D341Med (cell line): ENCODE measurements around the gene BBOX1.
"Not testable (repeated sequence)": the region's sequence is repeated elsewhere in the genome, so short reads cannot be mapped to it uniquely, and the experiment has no call there.

Experiments
- DNase-seq: peaks from one replicate; pipeline ENCODE4 v3.0.0; 2012; ENCODE audit warnings: low spot score

The BBOX1 gene

DNA sequence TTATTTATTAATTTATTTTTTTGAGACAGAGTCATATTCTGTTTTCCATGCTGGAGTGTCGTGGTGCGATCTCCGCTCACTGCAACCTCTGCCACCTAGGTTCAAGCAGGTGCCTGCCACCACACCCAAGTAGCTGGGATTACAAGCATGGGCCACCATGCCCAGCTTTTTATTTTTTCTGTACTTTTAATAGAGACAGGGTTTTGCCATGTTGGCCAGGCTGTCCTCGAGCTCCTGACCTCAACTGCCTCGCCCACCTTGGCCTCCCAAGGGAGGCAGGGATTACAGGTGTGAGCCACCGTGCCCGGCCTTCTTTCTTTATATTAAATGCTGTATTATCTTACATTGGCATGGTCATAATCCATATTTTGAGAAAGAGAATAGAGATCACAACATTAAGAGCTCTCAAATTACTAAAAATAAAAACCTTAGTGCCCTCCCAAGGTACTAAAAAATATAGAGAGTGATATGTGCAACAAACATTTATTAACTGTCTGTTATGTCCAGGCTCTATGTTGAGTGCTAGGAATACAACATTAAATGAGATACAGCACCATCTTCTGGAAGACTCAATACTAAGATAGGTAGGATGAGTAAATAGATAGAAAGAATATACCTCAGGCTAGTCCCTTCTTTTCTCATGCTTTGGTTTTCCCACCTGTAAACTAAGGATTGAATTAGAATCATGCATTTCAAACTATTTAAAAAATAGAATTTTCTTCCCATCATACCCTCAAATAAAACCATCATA, 84.1 kb downstream of the BBOX1 start:
- peak; percentile 20 for DNase-seq

DNA sequence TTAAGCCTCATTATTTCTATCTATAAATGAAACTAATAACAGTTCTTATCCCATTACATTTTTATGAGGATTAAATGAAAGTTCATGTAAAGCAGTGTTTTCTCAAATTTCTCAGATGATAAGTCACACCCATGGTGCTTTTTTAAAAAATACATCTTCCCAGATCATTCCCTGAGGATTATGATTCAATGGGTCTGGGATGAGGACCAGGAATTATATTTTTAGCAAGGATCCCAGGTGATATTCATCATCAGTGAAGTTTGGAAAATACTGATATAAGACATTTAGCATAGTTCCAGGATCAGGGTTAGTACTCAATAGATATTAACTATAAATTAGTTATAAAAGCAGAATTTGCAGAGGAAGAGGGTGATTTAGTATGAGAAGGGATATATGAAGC, 89.1 kb downstream of the BBOX1 start:
- DNase-seq = no peak

DNA sequence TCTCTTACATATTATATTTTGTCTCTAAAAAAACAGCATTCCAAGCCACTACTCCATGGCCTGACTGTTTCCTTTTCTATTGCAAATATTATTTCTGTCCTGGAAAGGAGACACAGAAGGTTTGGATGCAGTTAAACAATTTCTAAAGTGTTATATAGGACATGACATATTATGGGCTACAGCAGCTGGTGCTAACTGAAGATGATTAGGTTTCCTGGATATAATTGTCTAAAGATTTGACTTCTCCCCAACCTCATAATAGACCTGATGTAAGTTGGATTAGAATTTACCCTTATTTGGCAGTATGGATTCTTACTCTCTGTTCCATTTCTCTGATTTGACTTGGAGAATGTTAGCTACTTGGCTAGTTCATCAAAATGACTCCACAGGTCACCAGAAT, 90.2 kb downstream of the BBOX1 start:
- no peak for DNase-seq

DNA sequence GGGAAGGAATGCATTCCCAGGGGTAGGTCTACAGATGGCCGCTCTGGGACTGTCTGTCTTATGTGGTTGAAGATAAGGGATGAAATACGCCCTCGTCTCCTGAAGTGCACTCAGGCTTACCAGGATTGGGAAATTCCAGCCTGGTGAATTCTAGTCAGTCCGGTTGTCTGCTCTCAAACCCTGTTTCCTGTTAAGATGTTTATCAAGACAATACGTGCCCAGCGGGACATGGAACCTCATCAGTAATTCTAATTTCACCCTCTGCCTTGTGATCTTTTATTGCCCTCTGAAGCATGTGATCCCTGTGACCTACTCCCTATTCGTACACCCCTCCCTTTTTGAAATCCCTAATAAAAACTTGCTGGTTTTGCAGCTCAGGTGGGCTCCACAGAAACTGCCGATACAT, 95.3 kb downstream of the BBOX1 start:
- not testable (repeated sequence) for DNase-seq

DNA sequence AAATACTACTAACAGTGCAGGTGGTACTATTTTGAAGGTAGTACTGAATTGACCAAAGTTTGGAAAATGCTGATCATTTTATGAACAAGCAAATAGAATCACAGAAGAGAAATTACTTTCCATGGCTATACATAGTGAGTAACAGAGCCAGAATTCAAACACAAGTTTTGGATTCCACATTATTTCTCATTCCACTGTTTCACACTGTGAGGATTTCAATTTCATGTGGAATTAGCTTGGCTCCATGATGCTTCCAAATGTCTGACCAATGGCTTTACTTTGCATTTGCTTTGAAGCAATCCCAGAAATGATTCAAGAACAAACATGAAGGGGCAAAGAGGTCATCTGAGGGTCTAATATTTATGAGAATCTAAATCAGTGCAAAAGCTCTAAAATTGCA, 98.1 kb downstream of the BBOX1 start:
- no peak for DNase-seq

DNA sequence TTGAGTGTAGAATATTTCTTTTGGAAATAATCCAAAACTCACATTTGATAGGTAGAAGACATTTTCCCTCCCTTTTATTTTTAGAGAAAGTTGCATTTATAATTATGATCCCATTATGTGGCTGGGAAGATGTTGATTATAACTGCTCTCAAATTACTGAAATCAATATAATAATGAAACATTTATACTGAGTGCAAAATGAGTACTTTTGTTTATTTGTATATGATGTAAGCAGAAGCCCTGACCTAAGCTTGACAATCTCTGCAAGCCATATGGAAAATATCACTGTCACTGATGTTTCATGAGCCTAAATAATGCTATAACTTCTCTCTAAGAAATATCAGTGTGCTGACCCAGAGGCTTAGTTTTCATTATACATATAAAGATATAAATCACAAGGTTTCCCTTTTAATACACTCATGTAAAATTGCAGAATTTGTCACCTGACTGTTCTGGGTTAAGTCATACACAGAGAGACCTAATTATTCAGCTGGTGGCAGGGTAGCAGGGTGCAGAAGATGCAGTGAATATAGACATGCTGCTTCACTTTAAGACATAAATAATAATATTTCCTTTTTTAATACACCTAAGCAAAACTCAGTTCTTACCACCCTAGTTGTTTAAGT, 99.2 kb downstream of the BBOX1 start:
- DNase-seq = no peak

DNA sequence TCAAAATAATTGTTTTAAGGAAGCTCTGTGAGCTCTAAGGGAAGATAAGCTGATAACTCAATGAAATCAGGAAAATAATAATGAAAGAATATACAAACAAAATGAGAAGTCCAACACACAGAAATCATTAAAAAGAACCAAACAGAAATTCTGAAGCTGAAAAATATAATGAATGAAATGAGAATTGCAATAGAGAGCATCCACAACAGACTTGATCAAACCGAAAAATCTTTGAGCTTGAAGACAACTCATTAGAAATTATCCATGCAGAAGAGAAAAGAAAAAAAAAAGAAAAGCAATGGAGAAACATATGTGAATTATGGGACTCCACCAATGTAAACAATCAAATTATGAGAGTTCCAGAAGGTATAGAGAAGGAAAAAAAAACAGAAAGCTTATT, 101.0 kb downstream of the BBOX1 start:
- DNase-seq = no peak

DNA sequence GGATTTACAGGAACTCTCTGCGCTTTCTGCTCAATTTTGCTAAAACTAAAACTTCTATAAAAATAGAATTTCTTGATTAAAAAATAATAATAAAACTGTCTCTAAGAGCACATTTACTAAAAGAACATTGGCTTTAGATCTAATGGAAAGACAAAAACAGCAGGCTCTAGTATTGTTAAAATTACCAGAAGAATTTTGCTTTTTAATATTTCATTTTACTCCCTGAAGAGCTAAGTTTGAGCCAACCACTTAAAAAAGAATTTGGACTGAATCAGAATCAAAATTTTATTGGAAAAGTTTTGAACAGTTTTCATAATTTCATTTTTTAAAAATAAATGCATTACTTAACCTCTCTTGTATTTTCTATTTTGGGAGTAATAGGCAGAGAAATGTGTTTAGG, 107.3 kb downstream of the BBOX1 start:
- DNase-seq = no peak

DNA sequence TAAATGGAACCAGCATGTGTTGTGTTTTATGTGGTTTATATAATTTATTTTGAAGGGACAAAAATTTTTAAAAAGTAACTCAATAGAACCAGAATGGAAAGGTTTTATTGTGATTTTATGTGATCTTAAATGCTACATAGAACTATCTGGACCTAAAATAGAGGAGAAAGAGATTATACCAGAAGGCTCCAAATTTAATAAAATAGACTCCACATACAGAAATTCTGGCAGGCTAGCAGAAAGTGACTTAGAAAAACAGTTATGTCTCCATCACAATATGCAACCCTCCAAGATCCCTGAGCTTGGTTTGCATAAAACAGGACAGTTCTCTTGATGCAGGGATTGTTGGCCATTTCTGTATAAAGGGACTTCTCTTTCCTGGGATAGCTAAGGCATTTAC, 107.9 kb downstream of the BBOX1 start:
- DNase-seq = no peak

DNA sequence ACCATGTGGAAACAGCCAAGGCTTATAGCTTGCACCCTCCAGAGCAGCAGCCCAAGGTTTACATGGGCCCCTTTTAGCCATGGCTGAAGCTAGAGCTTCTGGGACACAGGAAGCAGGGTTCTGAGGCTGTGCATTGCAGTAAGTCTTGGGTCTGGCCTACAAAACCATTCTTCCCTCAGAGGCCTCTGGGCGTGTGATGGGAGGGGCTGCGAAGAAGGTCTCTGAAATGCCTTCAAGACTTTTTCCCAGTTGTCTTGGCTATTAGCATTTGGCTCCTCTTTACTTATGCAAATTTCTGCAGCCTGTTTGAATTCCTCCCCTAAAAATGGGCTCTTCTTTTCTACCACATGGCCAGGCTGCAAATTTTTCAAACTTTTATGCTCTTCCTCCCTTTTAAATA, 109.5 kb downstream of the BBOX1 start:
- DNase-seq = no peak

DNA sequence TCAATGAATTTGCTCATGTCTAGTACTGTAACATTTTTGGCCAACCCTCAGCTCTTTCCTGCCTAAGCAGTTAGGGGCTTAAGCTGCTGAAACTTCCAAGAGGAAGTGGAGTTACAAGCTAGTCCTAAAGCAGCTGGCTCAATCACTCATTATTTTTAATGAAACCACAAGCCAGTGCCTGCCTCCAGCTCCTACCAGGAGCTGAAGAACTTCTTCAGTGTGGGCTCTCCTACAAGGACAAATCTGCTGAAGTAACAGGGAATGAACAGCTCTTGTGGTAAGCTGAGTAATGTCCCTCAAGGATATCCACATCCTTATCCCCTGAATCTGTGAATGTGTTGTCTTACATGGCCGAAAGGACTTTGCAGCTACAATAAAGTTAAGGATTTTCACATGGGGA, 112.5 kb downstream of the BBOX1 start:
- DNase-seq = no peak

DNA sequence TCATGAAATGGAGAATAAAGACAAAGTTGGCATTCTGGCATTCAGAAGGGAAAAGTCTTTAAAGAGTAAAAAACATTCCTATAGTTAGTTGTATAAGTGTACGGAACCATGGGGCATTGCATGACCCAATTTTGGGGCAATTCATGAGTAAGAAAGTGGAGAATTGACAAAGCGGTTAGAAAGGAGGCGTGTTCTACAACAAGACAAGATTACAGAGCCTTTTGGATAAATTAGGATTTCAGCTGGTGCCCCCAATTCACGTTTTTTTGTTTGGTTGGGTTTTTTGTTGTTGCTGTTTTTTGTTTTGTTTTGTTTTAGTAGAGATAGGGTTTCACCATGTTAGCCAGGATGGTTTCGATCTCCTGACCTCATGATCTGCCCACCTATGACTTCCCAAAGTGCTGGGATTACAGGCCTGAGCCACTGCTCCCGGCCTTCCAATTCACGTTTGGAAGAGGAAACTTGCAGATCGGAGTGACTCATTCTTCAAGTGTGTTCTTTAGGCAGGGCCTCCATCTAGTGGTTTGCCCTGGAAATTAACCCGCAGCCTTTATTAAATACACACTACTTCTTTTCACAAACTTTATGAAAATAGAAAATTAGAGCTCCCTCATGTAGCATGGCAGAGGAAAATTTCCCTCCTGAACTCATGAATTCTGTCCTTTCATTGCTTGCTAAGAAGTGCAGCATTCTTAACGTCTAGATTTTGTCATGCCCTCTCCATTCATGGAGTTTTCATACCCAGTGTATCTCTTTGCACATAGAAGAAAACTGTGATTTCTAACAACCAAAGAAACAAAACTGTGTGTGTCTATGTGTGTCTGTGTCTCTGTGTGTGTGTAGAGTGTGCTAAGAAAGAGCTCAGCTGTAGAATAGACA, 118.1 kb downstream of the BBOX1 start:
- DNase-seq = peak; percentile 71

DNA sequence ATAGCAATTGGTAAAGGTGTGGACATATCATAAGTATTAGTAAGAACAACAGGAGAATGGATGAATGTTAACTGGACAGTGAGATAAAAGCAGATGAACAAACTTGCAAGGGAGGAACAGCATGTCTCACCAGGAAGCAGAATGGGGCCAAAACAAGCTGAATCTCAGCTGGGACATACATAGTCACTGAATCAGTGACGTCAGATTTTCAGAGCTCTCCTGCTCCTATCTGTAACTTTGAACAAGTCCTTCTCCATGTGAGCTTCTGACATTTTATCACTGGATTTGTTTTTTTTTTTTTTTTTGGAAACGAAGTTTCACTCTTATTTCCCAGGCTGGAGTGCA, 118.7 kb downstream of the BBOX1 start:
- no peak for DNase-seq

DNA sequence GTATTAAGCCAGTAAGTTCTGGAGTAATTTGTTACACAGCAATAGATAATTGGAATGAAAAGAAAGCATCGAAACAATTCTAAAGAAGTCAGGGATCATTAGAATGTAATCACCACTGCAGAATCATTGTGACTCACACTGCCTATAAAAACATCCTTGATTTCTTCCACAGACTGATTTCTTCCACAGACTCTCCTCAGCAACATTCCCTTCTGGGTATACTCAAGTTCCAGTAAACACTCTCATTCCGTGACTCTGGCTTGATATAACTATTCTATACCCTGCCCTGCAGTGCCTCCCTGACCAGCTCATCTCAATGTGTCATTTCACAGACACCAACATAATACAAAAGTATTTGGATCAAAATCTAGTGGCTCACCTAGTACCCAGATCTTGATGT, 120.5 kb downstream of the BBOX1 start:
- no peak for DNase-seq

DNA sequence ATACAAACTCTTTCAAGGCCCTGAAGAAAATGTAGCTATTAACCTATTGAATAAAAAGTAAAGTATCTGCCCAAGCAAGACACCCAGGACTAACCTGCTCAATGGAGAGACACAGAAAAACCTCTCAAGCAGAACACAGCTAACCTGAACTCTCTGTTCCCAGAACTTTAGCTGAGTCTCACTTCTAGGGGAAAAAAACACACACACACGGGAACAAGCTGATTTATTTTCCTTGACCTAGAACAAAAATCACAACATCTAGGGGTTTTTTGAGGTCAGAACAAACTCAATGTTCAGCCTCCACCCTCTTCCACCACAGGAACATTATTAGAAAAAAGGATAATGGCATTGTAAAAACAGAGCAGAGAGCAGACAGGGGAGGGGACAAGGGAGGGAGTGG, 121.6 kb downstream of the BBOX1 start:
- DNase-seq = no peak

DNA sequence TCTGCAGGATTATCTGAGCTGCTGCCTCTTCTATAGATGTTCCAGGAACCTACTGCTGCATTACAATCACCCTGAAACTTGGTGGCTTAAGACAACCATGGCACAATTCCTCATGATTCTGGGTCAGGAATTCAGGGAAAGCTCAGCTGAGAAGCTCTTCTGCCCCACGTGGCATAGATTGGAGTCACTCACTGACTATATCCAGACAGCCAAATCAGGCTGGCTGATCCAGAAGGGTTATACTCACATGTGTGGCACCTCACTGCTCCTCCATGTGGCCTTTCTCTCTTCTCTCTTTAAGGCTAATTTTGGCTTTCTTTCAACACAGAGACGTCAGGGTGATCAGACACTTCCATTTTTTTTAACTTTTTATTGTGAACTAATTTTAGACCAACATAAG, 125.5 kb downstream of the BBOX1 start:
- DNase-seq = no peak

DNA sequence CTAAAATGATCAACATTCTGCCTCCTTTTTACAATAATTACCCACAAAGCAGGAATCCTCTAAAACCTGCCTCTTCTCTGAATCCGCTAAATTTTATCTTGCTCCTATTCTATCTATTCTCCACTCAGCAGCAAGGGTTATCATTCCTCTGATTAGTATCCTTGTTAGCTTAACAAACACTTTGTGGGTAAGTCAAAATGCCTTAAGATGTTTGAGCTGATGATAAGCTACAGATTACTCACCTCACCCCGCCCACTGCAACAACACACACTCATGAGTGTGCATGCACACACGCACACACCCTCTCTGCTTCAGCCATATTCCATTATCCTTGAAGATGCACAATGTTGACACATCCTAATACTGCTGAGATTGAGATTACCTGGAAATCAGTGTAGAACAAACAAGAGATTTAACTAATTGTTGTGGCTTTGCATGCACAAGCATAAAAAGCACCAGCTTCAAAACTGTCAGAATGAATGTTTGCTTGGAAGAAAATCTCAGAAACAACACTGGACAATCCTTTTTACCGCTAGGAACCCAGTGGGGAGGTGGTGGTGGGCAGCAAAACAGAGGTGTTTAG, 130.9 kb downstream of the BBOX1 start:
- DNase-seq = no peak

DNA sequence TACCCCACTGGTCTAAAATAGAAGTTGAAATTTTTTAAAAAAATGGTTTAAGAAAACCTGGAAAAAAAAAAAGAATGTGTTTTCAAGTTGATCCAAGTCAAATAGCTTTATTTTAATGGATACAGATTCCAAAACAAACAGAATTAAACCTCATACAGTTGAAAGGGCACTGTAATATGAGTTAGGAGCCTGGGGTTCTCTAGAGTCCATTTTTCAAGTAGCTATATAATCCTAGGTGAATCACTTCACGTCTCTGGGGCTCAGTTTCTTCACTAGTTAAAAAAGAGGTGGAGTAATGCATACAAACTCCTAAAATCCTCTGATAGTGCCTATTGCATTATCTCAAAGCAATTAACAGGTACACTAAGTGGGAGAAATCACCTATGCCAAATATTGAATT, 132.9 kb downstream of the BBOX1 start:
- no peak for DNase-seq

DNA sequence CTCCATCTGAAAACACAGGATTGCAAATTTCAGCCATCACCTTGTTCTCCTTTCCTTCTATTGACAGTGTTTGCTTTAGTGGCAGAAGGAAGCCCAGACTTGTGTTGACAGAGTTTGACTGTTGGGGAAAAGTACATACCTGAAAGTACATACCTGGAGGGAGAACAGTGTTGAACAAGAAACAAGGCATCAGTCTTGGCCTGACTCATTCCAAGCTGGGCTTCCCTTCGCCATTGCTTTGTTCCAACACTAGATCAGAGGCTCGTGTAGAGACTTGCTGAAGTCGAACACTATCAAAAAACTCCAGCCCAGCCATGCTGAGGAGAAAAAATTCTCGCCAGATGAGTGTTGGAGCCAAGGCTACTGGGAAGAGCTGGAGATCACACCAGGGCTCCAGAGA, 133.4 kb downstream of the BBOX1 start:
- no peak for DNase-seq

DNA sequence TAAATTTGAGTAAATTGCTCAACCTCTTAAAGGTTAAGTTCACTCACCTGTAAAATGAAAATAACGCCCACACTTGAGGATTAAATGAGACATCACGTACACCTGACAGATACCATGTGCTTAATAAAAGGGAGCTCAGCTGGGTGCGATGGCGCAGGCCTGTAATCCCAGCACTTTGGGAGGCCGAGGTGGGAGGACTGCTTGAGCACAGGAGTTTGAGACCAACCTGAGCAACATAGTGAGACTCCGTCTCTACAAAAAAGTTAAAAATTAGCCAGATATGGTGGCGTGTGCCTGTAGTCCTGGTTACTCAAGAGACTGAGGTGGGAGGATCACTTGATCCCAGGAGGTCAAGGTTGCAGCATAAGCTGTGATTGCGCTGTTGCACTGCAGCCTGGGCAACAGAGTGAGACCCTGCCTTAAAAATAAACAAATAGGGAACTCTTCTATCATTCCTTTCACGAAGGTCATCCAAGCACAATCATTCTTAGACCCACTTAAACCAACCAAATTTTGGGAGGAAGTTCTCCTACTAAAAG, 134.1 kb downstream of the BBOX1 start:
- no peak for DNase-seq

DNA sequence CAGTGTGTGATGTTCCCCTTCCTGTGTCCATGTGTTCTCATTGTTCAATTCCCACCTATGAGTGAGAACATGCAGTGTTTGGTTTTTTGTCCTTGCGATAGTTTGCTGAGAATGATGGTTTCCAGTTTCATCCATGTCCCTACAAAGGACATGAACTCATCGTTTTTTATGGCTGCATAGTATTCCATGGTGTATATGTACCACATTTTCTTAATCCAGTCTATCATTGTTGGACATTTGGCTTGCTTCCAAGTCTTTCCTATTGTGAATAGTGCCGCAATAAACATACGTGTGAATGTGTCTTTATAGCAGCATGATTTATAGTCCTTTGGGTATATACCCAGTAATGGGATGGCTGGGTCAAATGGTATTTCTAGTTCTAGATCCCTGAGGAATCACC, 134.9 kb downstream of the BBOX1 start:
- not testable (repeated sequence) for DNase-seq
